GM18520 (cell line): Measurements from ENCODE around the gene MRPL42.
"Not testable (repeated sequence)": the region's sequence is repeated elsewhere in the genome, so short reads cannot be mapped to it uniquely, and the experiment has no call there.

Experiments used
- ATAC-seq: cut with Tn5 transposase; IDR thresholded peaks from one replicate; pipeline ENCODE4 v1.9.1; 2021; ENCODE audit not compliant: unreplicated experiment

Gene MRPL42

DNA sequence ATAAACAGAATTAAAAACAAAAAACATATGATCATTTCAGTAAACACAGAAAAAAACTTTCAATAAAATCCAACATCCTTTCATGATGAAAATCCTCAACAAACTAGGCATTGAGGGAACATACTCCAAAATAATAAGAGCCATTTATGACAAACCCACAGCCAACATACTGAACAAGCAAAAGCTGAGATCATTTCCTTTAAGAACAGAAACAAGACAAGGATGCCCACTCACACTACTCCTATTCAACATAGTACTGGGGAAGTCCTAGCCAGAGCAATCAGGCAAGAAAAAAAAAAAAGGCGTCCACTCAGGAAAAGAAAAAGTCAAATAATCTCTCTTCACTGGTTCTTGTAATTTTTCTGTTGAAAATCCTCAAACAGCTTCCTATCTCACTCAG lies 30.1 kb downstream of the MRPL42 start:
- no peak for ATAC-seq

DNA sequence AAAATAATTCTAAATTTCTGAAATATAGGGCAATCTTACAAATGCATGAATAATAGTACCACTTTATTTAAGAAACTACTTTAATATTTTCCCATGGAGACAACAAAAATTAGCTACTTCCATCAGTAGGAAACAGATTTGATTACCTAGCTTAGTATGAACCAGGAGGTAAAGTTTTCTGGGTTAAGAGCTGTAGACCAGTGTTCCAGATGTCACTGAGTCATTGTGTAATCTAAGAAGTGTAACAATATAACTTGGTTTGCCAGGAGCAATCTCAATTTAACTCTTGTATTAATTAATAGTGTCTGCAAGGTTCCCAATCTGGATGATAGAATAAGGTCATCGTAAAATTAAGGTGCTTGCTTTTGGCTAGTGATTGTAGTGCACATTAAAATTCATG lies 31.5 kb downstream of the MRPL42 start:
- ATAC-seq, result not testable (repeated sequence)

DNA sequence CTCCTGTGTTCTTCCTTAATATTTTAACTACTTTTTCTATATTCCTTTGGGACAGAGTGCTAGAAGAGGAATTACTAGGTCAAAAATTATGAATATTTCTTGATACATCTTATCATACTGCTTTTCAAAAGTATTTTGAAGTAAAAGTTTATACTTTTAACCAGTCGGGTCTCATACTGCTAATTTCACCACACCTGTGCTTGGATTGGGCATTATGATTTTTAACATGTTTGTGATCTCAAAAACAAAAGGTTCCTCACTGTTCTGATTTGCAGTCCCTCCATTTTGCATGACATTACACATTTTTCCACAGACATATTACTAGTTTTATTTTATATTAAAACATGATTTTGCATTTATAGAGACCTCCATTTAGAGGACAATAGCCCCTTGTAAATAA lies 32.9 kb downstream of the MRPL42 start:
- no peak for ATAC-seq

DNA sequence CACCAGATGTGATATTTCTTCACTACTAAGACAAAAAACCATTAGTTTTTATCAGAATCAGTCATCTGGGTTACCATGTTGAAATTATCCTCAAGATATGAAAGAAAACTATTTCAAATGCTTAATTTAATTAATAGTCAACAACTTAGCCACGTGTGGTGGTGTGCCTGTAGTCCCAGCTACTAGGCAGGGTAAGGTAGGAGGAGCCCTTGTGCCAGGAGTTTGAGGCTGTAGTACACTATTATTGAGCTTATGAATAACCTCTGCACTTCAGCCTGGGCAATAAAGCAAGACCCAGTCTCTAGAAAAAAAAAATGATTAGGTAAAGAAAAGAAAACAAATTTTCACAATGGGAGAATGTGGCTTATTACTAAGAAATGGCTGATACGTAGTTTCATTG lies 33.4 kb downstream of the MRPL42 start:
- no peak for ATAC-seq

DNA sequence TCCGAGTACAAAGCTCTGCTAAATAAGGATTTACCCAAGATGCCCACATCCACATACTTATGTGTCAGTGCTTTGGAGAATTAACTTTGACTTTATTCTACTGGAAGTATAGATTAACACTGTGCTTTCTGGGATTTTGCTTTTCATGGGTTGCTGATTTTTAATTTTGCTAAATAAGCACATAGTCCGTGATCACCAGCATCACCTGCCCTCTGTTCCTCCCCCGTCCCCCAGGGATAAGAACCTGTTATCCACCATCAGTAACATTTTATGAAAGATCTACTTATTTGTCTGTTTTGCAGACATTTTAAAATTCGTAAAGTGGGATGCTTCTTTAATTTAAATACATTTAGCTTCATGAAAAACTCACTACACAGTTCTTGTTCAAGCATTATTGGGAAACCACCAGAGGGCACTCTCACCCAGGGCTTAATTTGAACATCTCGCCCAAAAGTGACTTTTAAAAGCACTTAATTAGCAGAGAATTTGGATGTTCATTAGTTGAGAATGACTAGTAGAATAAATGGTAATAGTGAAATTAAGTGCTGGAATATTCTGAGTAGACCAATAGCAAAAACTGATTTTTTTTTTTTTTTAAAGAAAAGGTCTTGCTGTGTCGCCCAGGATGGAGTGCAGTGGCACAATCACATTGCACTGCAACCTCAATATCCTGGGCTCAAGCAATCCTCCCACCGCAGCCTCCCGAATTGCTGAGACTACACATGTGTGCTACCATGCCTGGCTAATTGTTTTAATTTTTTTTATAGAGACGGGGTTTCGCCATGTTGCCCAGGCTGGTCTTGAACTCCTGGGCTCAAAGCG lies 35.7 kb downstream of the MRPL42 start:
- no peak for ATAC-seq

DNA sequence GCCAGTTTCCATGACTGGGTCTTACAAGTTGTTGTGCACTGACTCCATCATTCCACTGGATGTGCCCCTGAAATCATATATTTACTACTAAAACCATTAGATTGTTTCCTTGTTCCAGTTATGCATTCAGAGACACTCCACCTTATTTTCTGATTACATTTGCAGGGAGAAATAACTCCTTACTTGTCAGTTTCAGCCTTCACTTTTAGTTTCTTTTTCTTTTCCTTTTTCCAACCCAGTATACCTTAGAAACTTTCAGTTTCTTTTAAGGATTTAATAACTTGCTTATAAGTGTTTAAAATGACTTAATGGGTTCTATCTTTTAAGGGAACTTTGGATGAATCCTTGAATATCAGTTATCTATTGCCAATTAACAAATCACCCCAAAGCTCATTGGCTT lies 39.9 kb downstream of the MRPL42 start:
- no peak for ATAC-seq

DNA sequence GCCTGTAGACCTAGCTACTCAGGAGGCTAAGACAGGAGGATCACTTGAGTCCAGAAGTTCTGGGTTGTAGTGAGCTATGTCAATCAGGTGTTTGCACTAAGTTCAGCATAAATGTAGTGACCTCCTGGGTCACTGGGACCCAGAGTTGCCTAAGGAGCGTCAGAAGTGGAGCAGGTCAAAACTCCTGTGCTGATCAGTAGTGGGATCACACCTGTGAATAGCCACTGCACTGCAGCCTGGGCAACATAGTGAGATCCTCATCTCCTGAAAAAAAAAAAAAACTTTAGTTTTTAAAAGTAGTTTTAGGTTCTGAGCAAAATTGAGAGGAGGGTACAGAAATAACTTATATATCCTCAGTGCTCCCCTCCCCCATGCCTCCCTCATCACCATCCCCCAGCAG lies 42.2 kb downstream of the MRPL42 start:
- no peak for ATAC-seq

DNA sequence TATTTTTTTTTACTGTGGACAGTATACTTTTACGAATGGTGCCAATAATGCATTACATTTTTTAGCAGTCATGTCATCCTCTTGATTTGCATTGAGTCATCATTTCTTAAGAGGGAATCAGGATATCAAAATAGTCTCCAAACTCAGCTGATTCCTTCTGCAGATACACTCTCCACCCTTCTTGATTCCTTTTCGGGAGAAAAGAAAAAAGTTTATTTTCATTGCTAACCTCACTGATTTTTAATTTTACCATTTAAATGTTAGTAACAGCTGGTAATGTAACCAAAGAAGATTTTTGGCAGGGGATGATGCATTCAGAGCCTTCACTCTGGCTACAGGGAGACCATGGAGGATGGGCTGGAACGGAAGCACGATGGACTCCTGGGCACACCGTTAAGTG lies 47.5 kb downstream of the MRPL42 start:
- ATAC-seq, result no peak

DNA sequence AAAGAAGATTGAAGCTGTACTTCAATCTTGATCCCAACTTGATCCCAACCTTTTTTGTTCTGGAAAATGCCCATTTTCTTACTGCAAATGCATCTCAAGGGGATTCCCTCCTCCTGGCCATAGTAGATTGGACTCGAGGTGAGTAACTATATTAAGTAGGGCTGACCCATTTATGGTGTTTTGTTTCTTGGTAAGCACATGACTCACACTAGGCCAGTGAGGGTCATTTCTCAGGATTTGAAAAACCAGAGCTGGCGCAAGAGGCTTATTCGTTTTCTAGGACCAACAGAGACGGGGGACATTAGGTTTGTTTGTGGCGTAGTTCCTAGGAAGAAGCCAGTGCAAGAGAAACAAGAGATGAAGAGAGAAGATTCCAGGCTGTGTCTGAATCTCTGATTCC lies 51.4 kb downstream of the MRPL42 start:
- no peak for ATAC-seq

DNA sequence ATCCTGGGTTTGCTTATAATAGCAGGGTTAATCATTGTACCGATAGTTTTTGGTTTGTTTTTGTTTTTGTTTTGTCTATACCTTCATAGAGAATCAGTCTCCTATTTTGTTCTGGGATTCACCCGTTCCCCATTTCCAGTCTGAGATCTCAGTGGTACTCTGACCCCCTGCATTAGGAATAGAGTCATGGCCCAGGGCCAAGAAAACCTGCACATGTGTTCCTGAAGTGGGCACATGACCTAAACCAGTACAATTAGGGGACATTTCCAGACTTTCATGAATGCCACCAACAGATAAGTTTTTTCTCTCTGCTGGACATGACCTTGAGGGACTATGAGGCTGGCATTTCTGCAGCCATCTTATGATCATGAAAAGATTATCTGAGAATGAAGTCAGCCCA lies 52.5 kb downstream of the MRPL42 start:
- ATAC-seq, result no peak

DNA sequence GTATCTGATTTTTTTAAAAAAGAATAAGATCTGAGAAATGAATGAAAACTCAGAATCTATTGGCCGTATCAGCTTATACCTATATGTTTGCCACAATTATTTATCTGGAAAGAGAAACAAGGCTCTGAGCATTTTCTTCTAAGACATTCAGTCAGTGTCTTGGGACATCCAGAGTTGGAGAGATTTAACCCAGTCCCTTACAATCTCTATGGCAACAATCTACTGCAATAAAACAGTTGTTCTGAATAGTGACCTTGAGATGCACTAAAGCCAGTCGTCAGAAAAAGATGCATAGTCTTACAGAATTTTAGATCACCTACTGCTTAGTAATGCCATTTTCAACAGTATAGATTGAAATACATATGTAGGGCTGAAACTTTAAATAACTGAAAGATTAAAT lies 53.1 kb downstream of the MRPL42 start:
- ATAC-seq, result no peak

DNA sequence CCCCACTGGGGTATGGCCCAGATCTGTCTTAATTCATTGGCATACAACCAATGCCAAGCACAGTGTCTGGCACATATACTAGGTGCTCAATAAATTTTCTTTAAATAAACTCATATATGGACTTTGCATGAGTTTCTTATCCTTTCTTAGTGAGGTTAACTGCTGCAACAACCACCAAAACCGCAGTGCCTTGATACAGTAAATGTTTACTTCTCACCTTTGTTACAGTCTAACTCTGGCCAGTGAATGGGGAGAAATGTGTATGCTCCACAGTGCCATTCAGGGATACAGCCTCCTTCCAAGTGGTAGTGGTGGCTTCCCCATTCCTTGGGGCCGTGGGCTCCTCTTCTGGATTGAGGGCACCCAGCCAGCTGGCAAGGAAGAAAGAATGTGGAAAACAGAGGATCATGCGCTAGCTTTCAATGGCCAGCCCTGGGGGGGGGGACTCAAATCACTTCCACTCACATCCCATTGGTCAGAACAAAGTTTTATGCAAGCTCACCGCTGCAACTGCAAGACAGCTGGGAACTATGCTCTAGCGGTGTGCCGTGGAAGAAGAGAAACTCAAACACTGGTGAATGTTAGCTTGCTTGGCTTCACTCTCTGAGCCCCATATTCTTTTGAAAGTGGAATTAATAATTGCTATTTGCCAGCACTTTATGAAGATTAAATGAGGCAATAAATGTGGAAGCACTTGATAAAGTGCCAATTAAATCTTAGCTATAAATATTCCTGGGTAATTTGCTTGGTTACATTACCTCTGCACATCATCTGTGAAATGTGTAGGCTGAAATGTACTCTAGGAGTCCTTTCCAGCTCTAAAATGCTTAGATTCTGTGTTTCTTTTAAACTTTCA lies 54.1 kb downstream of the MRPL42 start:
- no peak for ATAC-seq

DNA sequence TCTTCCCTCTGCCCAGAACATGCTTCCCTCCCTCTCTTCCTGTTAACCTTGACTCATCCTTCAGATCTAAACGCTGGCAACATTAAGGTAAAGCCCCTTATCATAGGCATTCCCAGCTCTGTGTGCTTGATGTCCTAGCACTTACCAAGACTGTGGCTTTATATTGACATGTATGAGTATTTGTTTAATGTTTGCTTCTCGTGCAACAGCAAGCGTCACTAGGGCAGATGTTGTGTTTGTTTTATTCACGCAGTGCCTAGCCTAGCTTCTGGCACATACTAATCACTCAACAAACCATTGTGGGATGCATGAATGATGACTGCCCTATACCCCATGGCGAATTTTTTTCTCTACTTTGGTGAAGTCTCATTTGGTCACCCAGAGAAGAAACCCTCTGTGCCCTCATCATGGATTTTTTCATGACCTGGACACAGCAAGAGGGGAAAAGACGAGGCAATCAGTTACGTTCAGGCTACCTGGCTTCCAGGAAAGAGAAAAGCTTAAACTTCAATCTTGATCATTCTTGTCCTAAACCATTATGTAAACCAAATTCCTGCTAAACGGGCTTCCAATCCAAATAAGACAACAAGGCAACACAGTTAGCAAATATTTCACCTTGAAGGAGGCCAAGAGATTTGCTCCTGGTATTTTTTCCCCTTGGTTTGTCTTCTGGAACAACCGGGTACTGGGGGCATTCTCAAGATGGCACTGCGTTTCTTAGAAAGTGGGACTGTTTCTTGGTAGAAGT lies 57.2 kb downstream of the MRPL42 start:
- ATAC-seq, result no peak

DNA sequence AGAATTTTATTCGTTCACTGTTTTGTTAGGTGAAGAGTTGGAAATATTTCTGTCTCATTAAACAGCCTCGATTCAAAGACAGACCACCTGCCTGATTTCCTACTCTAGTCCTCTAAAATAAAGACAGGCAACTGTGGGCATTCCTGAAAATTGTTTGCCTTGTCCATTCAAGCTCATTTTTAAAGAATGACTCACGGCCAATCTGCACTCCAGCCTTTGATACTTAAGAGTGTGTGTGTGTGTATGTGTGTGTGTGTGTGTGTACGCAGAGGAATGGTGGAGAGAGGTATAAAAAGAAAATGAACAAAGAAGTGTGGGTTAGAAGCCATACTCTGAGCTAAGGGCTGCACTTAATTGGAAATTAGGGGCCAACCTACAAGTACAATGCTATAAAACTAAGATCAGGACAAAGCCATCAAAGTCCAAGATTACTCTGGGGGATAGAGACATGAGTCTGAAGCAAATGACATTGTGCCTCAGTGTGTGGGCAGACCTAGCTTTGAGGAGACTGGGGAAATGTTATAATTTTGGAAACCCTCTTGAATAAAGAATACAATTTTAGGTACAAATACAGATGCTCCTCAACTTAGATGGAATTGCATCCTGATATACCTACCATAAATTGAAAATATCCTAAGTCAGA lies 59.6 kb downstream of the MRPL42 start:
- ATAC-seq, result no peak

DNA sequence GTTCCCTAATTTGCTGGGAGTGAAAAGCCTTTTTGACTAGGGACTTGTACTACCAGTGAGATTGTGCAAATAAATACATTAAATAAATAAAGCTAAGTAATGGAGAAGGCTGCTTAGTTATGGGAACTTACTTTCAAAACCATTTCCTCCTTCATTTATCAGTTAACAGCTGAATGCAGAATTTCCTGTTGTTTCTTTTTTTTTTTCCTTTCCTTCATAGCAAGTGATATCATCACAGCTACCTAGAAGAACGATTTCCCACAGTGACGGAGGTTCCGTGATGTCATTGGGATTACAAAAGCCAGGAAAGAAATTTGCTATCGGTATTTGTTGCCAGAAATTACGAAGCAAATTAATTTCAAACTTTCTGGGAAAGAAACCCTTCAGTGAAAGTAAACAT lies 63.0 kb downstream of the MRPL42 start:
- no peak for ATAC-seq

DNA sequence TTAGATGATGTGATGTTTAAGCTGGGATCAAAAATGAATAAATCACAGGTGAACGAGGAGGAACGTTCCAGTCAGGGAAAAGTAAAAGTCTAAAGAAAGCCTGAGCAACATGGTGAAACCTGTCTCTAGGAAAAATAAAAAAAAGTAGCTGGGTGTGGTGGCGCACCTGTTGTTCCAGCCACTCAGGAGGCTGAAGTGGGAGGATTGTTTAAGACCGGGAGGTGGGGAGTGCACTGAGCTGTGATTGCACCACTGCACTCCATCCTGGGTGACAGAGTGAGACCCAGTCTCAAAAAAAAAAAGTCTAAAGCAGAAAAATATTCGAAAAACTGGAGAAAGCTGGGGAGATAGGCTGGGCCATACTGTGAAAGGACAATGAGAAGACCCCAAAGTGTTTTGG lies 66.0 kb downstream of the MRPL42 start:
- ATAC-seq, result no peak

DNA sequence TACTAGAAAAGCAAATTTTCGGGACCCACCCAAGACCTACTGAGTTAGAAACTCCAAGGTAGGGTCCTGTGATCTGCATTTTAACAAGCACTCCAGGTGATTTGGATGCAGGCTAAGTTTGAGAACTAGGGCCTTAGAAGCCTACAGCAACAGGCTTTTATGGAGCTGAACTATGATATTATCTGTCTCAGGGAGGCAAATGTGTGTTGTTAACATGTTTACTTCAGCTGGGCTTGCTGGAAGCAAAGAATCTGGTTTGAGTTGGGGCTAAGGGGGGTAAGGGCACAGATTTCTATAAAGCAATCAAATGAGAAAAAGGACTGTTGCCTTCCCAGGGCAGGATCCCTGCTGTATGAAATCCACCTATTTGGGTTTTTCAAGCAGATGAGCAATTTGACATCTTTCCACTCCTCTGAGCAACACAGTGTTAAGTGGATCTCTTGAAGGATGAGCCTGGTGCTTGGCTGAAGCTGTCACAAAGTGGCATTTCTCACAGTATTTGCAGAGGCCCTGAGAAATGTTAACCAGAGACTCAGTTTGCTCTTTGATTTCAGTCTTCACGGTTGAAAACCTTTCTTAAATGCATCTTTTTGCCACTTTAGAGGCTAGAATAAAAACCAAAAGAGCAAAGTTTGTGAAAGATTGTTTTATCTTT lies 68.9 kb downstream of the MRPL42 start:
- no peak for ATAC-seq

DNA sequence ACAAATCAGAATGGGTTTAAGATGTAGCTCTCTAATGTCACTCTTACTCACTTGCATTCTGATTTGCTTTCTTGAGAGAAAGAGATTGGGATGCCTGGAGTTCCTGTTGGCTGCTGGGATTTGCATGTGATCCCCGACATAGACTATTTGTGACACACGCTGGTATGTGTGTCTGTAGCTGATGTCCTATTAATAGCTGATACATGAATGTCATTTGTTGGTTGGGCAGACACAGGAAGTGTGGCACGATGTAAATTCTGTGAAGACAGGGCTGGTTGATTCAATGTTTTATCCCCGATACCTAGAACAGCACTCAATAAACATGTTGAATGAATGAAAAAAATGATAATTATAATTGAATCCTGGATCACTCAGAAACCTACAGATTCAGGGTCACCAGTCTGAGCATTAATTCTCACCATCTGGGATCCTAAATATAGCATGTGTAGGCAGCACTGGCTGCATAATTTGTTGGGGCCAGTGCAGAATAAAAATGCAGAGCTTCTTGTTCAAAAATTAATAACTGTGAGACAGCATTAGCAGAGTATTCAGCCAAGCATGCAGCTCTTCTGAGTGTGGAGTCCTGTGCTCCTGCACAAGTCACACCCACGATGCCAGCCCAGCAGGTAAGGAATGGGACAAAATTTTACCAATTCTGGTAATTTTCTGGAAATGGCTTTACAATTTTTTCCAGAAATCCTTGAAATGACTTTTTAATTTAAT lies 69.6 kb downstream of the MRPL42 start:
- peak; percentile 63 for ATAC-seq

DNA sequence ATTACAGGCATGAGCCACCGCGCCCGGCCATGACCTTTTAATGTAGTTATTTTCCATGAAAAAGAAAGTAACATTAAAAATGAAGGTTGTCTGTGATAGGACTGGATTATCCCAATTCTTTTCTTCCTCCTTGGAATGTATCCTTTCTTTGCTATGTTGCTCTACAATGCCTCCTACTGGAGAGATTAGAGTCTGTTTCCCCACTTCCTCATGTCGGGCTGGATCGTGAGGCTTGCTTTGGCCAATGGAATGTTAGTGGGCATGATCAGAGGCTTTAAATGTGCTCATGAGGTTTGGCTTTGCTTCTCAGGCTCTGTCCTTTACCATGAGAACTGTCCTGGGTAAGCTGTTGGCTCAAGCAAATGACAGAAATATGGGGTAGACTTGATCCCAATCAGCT lies 70.5 kb downstream of the MRPL42 start:
- no peak for ATAC-seq

DNA sequence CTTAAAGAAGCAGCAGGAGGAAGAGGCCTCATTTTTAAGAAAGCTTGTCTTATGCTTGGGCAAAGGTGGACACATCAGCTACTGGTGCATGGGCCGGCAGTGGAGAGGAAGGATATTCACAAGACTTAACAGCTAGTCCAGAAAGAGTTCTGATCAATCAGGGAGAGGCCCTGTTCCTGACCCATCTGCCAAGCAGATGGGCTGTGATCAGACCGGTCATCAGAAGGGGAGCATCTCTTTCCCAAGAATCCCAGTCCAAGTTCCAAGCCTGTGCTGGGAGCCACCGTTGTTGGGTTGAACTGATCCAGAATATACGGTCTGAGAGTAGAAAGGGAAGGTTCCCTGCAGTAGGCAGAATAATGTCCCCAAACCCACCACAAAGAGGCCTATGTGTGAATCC lies 72.5 kb downstream of the MRPL42 start:
- ATAC-seq, result no peak
